DOHH2 (cell line): ENCODE data around the gene NPTX2.
"Not testable (repeated sequence)": the region's sequence is repeated elsewhere in the genome, so short reads cannot be mapped to it uniquely, and the experiment has no call there.

Experiments
- H3F3A ChIP-seq: fragments of 200-600 bp; sonication (generic), shearing (Covaris generic); 2 replicates; pipeline ENCODE4 v1.6.0; 2016; ENCODE audit warnings: antibody characterized with exemption, mild to moderate bottlenecking; ENCODE audit not compliant: control insufficient read depth, insufficient read depth
- H3K27ac ChIP-seq: fragments of 200-600 bp; sonication (generic); 2 replicates; pipeline ENCODE4 v1.5.1; 2014; ENCODE audit warnings: low read depth, mild to moderate bottlenecking, low read length, moderate library complexity
- H3K27me3 ChIP-seq: fragments of 200-600 bp; sonication (generic); 2 replicates; pipeline ENCODE4 v1.6.1; 2014; ENCODE audit warnings: mild to moderate bottlenecking, low read length, mixed read lengths; ENCODE audit not compliant: control insufficient read depth
- H3K36me3 ChIP-seq: fragments of 200-600 bp; sonication (generic); 2 replicates; pipeline ENCODE4 v1.6.1; 2014; ENCODE audit warnings: mild to moderate bottlenecking, low read length, moderate library complexity, mixed read lengths; ENCODE audit not compliant: control insufficient read depth
- H3K4me1 ChIP-seq: fragments of 200-600 bp; sonication (generic); 2 replicates; pipeline ENCODE4 v1.6.1; 2014; ENCODE audit warnings: mild to moderate bottlenecking, low read length, mixed read lengths; ENCODE audit not compliant: control insufficient read depth
- H3K4me2 ChIP-seq: fragments of 200-600 bp; sonication (generic); 2 replicates; pipeline ENCODE4 v1.6.0; 2014; ENCODE audit warnings: mild to moderate bottlenecking, low read length, moderate library complexity
- H3K4me3 ChIP-seq: fragments of 200-600 bp; sonication (generic); 2 replicates; pipeline ENCODE4 v1.5.1; 2014; ENCODE audit warnings: mild to moderate bottlenecking, low read length, mixed read lengths
- H3K79me2 ChIP-seq: fragments of 200-600 bp; sonication (generic); 2 replicates; pipeline ENCODE4 v1.6.1; 2014; ENCODE audit warnings: mild to moderate bottlenecking, low read length, mixed read lengths; ENCODE audit not compliant: control insufficient read depth
- H3K9me2 ChIP-seq: fragments of 200-600 bp; sonication (generic); replicated peaks from 2 replicates; pipeline ENCODE4 v1.6.1; 2014; ENCODE audit warnings: mild to moderate bottlenecking, low read length, mixed read lengths; ENCODE audit not compliant: control insufficient read depth
- H3K9me3 ChIP-seq: fragments of 200-600 bp; sonication (generic); 2 replicates; pipeline ENCODE4 v1.6.1; 2014; ENCODE audit warnings: antibody characterized with exemption, low read length, mixed read lengths; ENCODE audit not compliant: control insufficient read depth, insufficient read depth
- H4K20me1 ChIP-seq: fragments of 200-600 bp; sonication (generic); 2 replicates; pipeline ENCODE4 v1.6.0; 2014; ENCODE audit warnings: low read depth, mild to moderate bottlenecking, antibody characterized with exemption, low read length, moderate library complexity; ENCODE audit not compliant: control insufficient read depth, insufficient read depth
- CTCF ChIP-seq: fragments of 200-600 bp; sonication (generic); IDR thresholded peaks from one replicate; pipeline ENCODE4 v1.5.1; 2014; ENCODE audit warnings: antibody characterized with exemption, mild to moderate bottlenecking, low read depth, low read length; ENCODE audit not compliant: poor library complexity, severe bottlenecking
- EZH2phosphoT487 ChIP-seq: fragments of 200-600 bp; sonication (generic); IDR thresholded peaks from 2 replicates; pipeline ENCODE4 v1.6.1; 2017; ENCODE audit warnings: borderline replicate concordance, mild to moderate bottlenecking, antibody characterized with exemption, low read length, moderate library complexity, mixed read lengths

NPTX2 gene

DNA sequence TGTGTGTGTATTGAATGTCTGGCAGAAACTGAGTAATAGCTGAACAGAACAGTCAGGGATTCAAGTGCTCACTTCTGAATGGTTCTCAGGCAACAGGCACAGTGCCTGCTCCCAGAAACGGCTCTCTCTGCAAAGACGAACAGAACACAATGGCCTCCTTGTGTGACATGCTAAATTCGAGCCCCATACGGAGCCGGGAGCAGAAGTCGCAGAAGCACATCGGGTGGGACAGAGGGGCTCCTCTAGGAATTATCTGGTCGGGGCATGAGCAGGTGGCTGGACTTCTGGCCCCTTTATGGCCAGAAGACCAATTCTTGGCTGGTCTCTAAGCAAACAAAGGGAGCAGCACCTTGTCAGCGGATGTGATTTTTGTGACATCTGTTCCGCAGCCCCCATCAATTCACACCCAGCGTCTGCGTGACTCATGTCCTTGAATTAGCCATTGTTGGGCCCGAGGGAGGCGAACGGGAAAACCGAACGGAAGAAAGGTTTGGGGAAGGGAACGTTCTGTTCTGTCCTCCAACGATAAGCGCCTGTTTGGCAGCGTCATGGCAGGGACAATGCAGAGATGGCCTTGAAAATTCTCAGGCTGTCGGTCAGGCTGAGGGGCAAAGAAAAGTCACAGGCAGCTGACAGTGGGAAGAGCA, 47.3 kb upstream of the NPTX2 start:
- Histone ChIP-seq H3K9me3 (0 out of 2 replicates have a peak, but pooled peaks cover under 1% of the 10 kb centered on the region), H3K27ac (no peak overlapping the region), H3K79me2 (no peaks in the 10 kb centered on the region), H3F3A (no peaks in the 10 kb centered on the region), H3K4me3 (no peak overlapping the region), H4K20me1 (no peaks in the 10 kb centered on the region), H3K27me3 (peaks cover 11% of the 10 kb centered on the region; the same call in 1 of the 2 replicates), H3K36me3 (no peaks in the 10 kb centered on the region), H3K4me1 (no peaks in the 10 kb centered on the region), H3K9me2 (no peaks in the 10 kb centered on the region), H3K4me2 (no peak overlapping the region)
- TF ChIP-seq CTCF: no peak
- TF ChIP-seq EZH2phosphoT487: no peak

GRCh38 chr7:98571006-98571405, 46.1 kb upstream of the NPTX2 start:
- Histone ChIP-seq H3K9me3 (peaks cover 8% of the 10 kb centered on the region), H3K27me3 (peaks cover 11% of the 10 kb centered on the region; the same call in 1 of the 2 replicates), H3K4me3 (no peak overlapping the region), H3K36me3 (no peaks in the 10 kb centered on the region), H3F3A (no peaks in the 10 kb centered on the region), H3K9me2 (no peaks in the 10 kb centered on the region), H3K4me2 (no peak overlapping the region), H3K27ac (no peak overlapping the region), H3K79me2 (no peaks in the 10 kb centered on the region), H4K20me1 (no peaks in the 10 kb centered on the region), H3K4me1 (no peaks in the 10 kb centered on the region)
- TF ChIP-seq CTCF (no peak), EZH2phosphoT487 (no peak)

- TF ChIP-seq CTCF: no peak
- no peak for TF ChIP-seq EZH2phosphoT487
- Histone ChIP-seq H3K4me1 (no peaks in the 10 kb centered on the region), H3K27ac (no peak overlapping the region), H3K79me2 (no peaks in the 10 kb centered on the region), H3K9me3 (peaks cover 16% of the 10 kb centered on the region), H3K4me2 (no peak overlapping the region), H3F3A (no peaks in the 10 kb centered on the region), H3K4me3 (no peak overlapping the region), H3K9me2 (no peaks in the 10 kb centered on the region), H3K36me3 (no peaks in the 10 kb centered on the region), H3K27me3 (peaks cover 3% of the 10 kb centered on the region; the same call in 1 of the 2 replicates), H4K20me1 (no peaks in the 10 kb centered on the region)
Observed at GRCh38 chr7:98571986-98572385, 45.1 kb upstream of the NPTX2 start.

DNA sequence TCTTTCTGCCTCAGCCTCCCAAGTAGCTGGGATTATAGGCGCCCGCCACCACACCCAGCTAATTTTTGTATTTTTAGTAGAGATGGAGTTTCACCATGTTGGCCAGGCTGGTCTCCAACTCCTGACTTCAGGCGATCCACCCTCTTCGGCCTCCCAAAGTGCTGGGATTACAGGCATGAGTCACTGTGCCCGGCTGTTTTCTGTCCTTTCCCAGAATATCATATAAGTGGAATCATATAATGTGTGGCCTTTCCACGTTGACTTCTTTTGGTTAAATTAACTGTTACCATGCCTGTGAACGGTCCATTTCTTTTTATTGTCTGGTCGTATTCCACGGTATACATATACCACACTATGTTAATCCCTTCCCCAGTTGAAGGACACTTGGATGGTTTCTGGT, 44.4 kb upstream of the NPTX2 start:
- not testable (repeated sequence) for H3K9me2 ChIP-seq, H3K27me3 ChIP-seq, H4K20me1 ChIP-seq, H3F3A ChIP-seq, H3K4me1 ChIP-seq, H3K36me3 ChIP-seq, H3K27ac ChIP-seq, H3K4me3 ChIP-seq, H3K79me2 ChIP-seq, H3K4me2 ChIP-seq
- H3K9me3 ChIP-seq: peaks cover 17% of the 10 kb centered on the region
